B cell (primary cell): Measurements from ENCODE around the gene SFMBT2. TPM values are rescaled to one million over a fixed set of nuclear protein-coding genes. Genes with fewer than 3 reads are reported as not detected.

Source experiments
- ATAC-seq: fragments of 200-7000 bp; cut with Tn5 transposase; one replicate; pipeline ENCODE4 v1.10.0; 2021; ENCODE audit warnings: low read depth, mild to moderate bottlenecking, moderate number of reproducible peaks, moderate library complexity
- CTCF ChIA-PET: fragments of 350-600 bp; sonication (Branson Sonifier 250); formaldehyde crosslinking; loops from one replicate; lab custom pipeline; 2021; ENCODE audit warnings: antibody characterized with exemption, inconsistent platforms; lab: Charles Lee
- POLR2A ChIA-PET: fragments of 350-600 bp; sonication (Branson Sonifier 250); formaldehyde crosslinking; loops from one replicate; lab custom pipeline; 2021; ENCODE audit warnings: antibody characterized with exemption; lab: Charles Lee
- DNase-seq: peaks from one replicate; pipeline ENCODE4 v3.0.0; 2013
- H2AFZ ChIP-seq: 2 replicates; pipeline ENCODE4 v1.6.1; 2012; ENCODE audit warnings: mild to moderate bottlenecking, low read depth, low read length; ENCODE audit not compliant: insufficient read depth, poor library complexity, severe bottlenecking
- H3K27ac ChIP-seq, 2 donors: 1 replicate in 1 of 2; 2 replicates in 1 of 2; pipeline ENCODE4 v1.5.1; 2012 to 2013; ENCODE audit warnings: low read length in 2 of 2, mild to moderate bottlenecking in 2 of 2, moderate library complexity in 1 of 2
- H3K27me3 ChIP-seq, 4 experiments: fragments of 200-600 bp in 1 of 4; sonication (generic) in 1 of 4; replicated peaks in 1 of 4; 1 replicate in 2 of 4; 2 replicates in 2 of 4; pipeline versions ENCODE4 v1.6.1 to v1.7.0; 2013 to 2016; ENCODE audit warnings: low read length in 3 of 4, mild to moderate bottlenecking in 2 of 4, mixed read lengths in 1 of 4, moderate library complexity in 1 of 4; ENCODE audit not compliant: insufficient read depth in 4 of 4, control insufficient read depth in 3 of 4; ENCODE audit errors: control extremely low read depth in 1 of 4
- H3K36me3 ChIP-seq, 2 experiments: replicated peaks in 1 of 2; 1 replicate in 1 of 2; 2 replicates in 1 of 2; pipeline versions ENCODE4 v1.6.1 to v1.7.1; 2013; ENCODE audit warnings: low read length in 1 of 2; ENCODE audit not compliant: insufficient read depth in 2 of 2, control insufficient read depth in 1 of 2; ENCODE audit errors: control extremely low read depth in 1 of 2, extremely low read depth in 1 of 2
- H3K4me1 ChIP-seq, 2 donors: fragments of 200-600 bp in 1 of 2; sonication (generic) in 1 of 2; 1 replicate in 1 of 2; 2 replicates in 1 of 2; pipeline versions ENCODE4 v1.5.1 to v1.6.1; 2013 to 2017; ENCODE audit warnings: low read length in 2 of 2; ENCODE audit not compliant: control insufficient read depth in 2 of 2, insufficient read depth in 2 of 2
- H3K4me2 ChIP-seq: replicated peaks from 2 replicates; pipeline ENCODE3; 2012; ENCODE audit warnings: mild to moderate bottlenecking, low read depth, low read length; ENCODE audit not compliant: poor library complexity, severe bottlenecking
- H3K4me3 ChIP-seq, 5 experiments: fragments of 200-600 bp in 1 of 5; sonication (generic) in 1 of 5; 1 replicate in 3 of 5; 2 replicates in 2 of 5; pipeline versions ENCODE4 v1.5.1 to v1.7.0; 2011 to 2016; ENCODE audit warnings: low read length in 4 of 5, mild to moderate bottlenecking in 4 of 5, low read depth in 2 of 5, control low read depth in 1 of 5, moderate library complexity in 1 of 5; ENCODE audit not compliant: insufficient read depth in 1 of 5; ENCODE audit errors: control extremely low read depth in 1 of 5, extremely low read depth in 1 of 5
- H3K79me2 ChIP-seq: fragments of 200-600 bp; sonication (generic); one replicate; pipeline ENCODE4 v1.6.0; 2016; ENCODE audit warnings: low read length; ENCODE audit not compliant: control insufficient read depth, insufficient read depth
- H3K9ac ChIP-seq: fragments of 200-600 bp; sonication (generic); 2 replicates; pipeline ENCODE4 v1.6.1; 2017; ENCODE audit warnings: mild to moderate bottlenecking, low read length, moderate library complexity
- H3K9me3 ChIP-seq, 3 donors: one replicate each; pipeline versions ENCODE4 v1.6.1 to v1.7.1; 2013; ENCODE audit warnings: low read length in 2 of 3; ENCODE audit not compliant: control insufficient read depth in 2 of 3, insufficient read depth in 1 of 3; ENCODE audit errors: control extremely low read depth in 1 of 3
- H4K20me1 ChIP-seq: 2 replicates; pipeline ENCODE4 v1.6.0; 2012; ENCODE audit warnings: mild to moderate bottlenecking, low read length; ENCODE audit not compliant: insufficient read depth, control insufficient read depth, poor library complexity, severe bottlenecking
- H3K27ac Mint-ChIP-seq: one replicate; pipeline ENCODE4 v1.8.0; 2021; ENCODE audit warnings: mixed read lengths
- H3K27me3 Mint-ChIP-seq: one replicate; pipeline ENCODE4 v1.8.0; 2021; ENCODE audit warnings: mixed read lengths
- H3K4me1 Mint-ChIP-seq: one replicate; pipeline ENCODE4 v1.8.0; 2021; ENCODE audit warnings: mixed read lengths
- H3K4me3 Mint-ChIP-seq: one replicate; pipeline ENCODE4 v1.8.0; 2021; ENCODE audit warnings: mixed read lengths
- H3K9me3 Mint-ChIP-seq: one replicate; pipeline ENCODE4 v1.8.0; 2022; ENCODE audit warnings: mixed read lengths; ENCODE audit not compliant: insufficient read depth
- EZH2 ChIP-seq: IDR thresholded peaks from 2 replicates; pipeline ENCODE4 v1.6.1; 2012; ENCODE audit warnings: borderline replicate concordance, low read depth, mild to moderate bottlenecking, moderate library complexity, low read length; ENCODE audit not compliant: insufficient read depth, poor library complexity, severe bottlenecking
- WGBS: methylation state at CpG from one replicate; pipeline ENCODE4 v1.1.5; 2013; ENCODE audit warnings: missing lambda C conversion rate; ENCODE audit not compliant: insufficient coverage; 5-methylcytosine and 5-hydroxymethylcytosine counted together
- intact Hi-C: fragments of 100-400 bp; cut with micrococcal nuclease; formaldehyde crosslinking; loops from one replicate; pipeline ENCODE4 v1.10.0; 2022
- polyA plus RNA-seq: library from polyadenylated mRNA; depleted of rRNA; stranded (reverse); fragments of >200 nt; gene quantifications from 2 replicates; pipeline ENCODE4 v1.2.3, GENCODE V29; 2012
- total RNA-seq, 2 donors: library from RNA; stranded (reverse); fragments of 120-200 nt in 1 of 2; gene quantifications; 1 replicate in 1 of 2; 2 replicates in 1 of 2; pipeline versions ENCODE4 v1.2.3 to v1.2.4, GENCODE V29; 2013 to 2022
- TF ChIP-seq, protein P1 (sequence below): fragments of 200-600 bp; IDR thresholded peaks from one replicate; pipeline ENCODE4 v1.8.0; 2022; ENCODE audit warnings: antibody characterized with exemption, mild to moderate bottlenecking

The SFMBT2 gene
- total and polyA plus RNA-seq, 2 donors (not counting 1 experiment from before 2014, with no cell fraction given), result 2.3 to 24.0 TPM

DNA sequence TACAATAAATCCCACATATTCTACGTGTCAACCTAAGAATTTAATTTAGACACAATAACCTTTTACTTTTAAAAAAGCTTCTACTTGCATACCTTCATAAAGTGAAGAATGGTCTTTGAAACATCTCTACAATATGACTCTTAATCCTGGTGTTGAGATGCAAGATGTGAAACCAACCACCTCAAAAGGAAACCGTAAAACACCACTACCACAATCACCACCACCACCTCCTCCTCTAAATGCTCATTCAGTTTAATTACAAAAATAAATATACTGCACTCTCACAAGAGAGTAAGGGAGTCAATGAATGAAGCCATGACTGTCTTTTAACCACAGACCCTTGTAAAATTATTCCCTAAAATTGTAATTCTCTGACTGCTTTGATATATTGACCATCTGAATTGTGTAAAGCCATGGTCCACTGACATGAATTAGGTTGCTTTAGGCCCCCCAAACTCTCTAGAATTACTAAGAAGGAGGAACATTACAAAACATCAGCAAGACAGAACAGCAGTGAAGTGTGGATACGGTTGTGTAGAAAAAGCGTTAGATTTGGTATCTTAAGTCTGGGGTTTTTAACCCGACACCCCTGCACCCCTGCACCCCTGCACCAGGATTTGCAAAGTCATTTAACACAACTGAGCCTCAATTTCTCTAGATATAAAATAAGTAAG is 171.4 kb downstream of the SFMBT2 start:
- Histone ChIP-seq H3K27me3 (no peaks in the 10 kb centered on the region), H3K27ac (no peak overlapping the region), H3K9me3 (no peaks in the 10 kb centered on the region), H3K4me2 (no peak overlapping the region), H3K36me3 (peaks cover 2 to 8% of the 10 kb centered on the region in 2 experiments), H3K9ac (no peak overlapping the region), H3K4me3 (no peak overlapping the region), H3K4me1 (peaks cover 8 to 10% of the 10 kb centered on the region in 2 donors), H3K79me2 (no peaks in the 10 kb centered on the region), H4K20me1 (no peaks in the 10 kb centered on the region), H2AFZ (no peak overlapping the region)
- DNase-seq (no peak), ATAC-seq (no peak)
- H3K27me3 Mint-ChIP-seq, result no peaks in the 10 kb centered on the region
- H3K4me3 Mint-ChIP-seq, result no peak overlapping the region
- intact Hi-C loops, result no loop called here
- no peak for TF ChIP-seq EZH2
- TF ChIP-seq, protein P1, sequence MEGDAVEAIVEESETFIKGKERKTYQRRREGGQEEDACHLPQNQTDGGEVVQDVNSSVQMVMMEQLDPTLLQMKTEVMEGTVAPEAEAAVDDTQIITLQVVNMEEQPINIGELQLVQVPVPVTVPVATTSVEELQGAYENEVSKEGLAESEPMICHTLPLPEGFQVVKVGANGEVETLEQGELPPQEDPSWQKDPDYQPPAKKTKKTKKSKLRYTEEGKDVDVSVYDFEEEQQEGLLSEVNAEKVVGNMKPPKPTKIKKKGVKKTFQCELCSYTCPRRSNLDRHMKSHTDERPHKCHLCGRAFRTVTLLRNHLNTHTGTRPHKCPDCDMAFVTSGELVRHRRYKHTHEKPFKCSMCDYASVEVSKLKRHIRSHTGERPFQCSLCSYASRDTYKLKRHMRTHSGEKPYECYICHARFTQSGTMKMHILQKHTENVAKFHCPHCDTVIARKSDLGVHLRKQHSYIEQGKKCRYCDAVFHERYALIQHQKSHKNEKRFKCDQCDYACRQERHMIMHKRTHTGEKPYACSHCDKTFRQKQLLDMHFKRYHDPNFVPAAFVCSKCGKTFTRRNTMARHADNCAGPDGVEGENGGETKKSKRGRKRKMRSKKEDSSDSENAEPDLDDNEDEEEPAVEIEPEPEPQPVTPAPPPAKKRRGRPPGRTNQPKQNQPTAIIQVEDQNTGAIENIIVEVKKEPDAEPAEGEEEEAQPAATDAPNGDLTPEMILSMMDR, result no peak
- peaks cover 7% of the 10 kb centered on the region for H3K9me3 Mint-ChIP-seq
- ChIA-PET CTCF (no interaction called here), POLR2A (no interaction called here)
- H3K4me1 Mint-ChIP-seq, result peaks cover 18% of the 10 kb centered on the region
- no CpG with 5 or more reads among the region's 5 CpGs for WGBS
- H3K27ac Mint-ChIP-seq, result no peak overlapping the region

GRCh38 chr10:7235376-7235775 is 175.5 kb downstream of the SFMBT2 start:
- Histone ChIP-seq H3K4me3 (no peak overlapping the region), H3K27ac (no peak overlapping the region), H2AFZ (no peak overlapping the region), H3K79me2 (no peaks in the 10 kb centered on the region), H3K9ac (no peak overlapping the region), H3K4me2 (no peak overlapping the region), H3K36me3 (peaks cover 0 to 1% of the 10 kb centered on the region in 2 experiments), H4K20me1 (no peaks in the 10 kb centered on the region), H3K9me3 (no peaks in the 10 kb centered on the region), H3K4me1 (no peaks in the 10 kb centered on the region), H3K27me3 (no peaks in the 10 kb centered on the region)
- POLR2A ChIA-PET, result no interaction called here
- no peak for TF ChIP-seq EZH2
- TF ChIP-seq, protein P1, result no peak
- CTCF ChIA-PET, result no interaction called here
- intact Hi-C loops, result no loop called here
- H3K27me3 Mint-ChIP-seq, result no peaks in the 10 kb centered on the region
- H3K4me1 Mint-ChIP-seq, result peaks cover 3% of the 10 kb centered on the region
- peaks cover 7% of the 10 kb centered on the region for H3K9me3 Mint-ChIP-seq
- H3K27ac Mint-ChIP-seq, result no peak overlapping the region
- H3K4me3 Mint-ChIP-seq, result no peak overlapping the region
- ATAC-seq (no peak), DNase-seq (no peak)
- WGBS, result 100% methylated on average over 2 of the region's 3 CpGs
